ENCODE results near the gene TBCB. TPM values are rescaled to one million over a fixed set of nuclear protein-coding genes. Genes with fewer than 3 reads are reported as not detected.

The TBCB gene
- polyA plus RNA-seq, 1 of the 3 experiments (the other 2 are of a cell fraction), result 712 TPM

DNA sequence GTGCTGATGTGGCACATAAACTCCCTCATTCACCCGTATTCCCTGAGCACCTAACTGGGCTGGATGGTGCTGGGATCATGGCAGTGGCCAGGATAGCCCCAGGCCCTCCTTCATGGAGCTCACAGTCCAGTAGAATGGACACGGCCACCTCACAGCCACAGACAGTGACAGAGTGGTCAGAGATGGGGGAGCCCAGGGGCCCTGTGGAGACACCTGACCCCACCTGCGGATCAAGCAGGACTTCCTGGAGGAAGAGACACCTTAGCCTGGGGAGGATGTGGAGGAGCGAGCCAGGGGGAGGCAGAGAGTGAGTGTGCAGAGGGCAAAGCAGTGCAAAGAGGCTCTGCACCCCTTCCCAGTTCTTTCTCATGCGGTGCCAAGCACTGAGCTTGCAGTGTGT is 25.4 kb upstream of the TBCB start:
- CTCF ChIA-PET, result no interaction called here
- Histone ChIP-seq H3K4me1 (ENCODE audit: control insufficient read depth in 1 of 2, insufficient read depth in 2 of 2, low read depth in 1 of 2, low read length in 1 of 2) (no peaks in the 10 kb centered on the region), H3K79me2 (ENCODE audit: insufficient read depth) (no peaks in the 10 kb centered on the region), H3K36me3 (replicated peaks in 1 of 2; ENCODE audit: control insufficient read depth in 1 of 2, insufficient read depth in 2 of 2, low read length in 1 of 2) (peaks cover 0 to 5% of the 10 kb centered on the region in 2 experiments), H3F3A (replicated peaks; ENCODE audit: insufficient read depth) (no peaks in the 10 kb centered on the region), H3K27me3 (ENCODE audit: insufficient read depth) (no peaks in the 10 kb centered on the region), H3K27ac (ENCODE audit: low read depth in 2 of 2, low read length in 1 of 2) (no peak overlapping the region), H3K9me3 (no peaks in the 10 kb centered on the region), H2AFZ (ENCODE audit: low read depth) (no peak overlapping the region), H3K9ac (no peak overlapping the region), H3K9me2 (no peaks in the 10 kb centered on the region), H3K4me3 (ENCODE audit: low read depth in 2 of 2, low read length in 1 of 2) (no peak overlapping the region), H4K20me1 (ENCODE audit: insufficient read depth) (no peaks in the 10 kb centered on the region), H3K4me2 (no peak overlapping the region)
- POLR2A ChIA-PET, result no interaction called here
- no peak for TF ChIP-seq POLR2AphosphoS5 (IDR thresholded peaks at IDR 0.05; ENCODE audit: low read depth, low read length)
- TF ChIP-seq NFIC (IDR thresholded peaks at IDR 0.05; ENCODE audit: borderline replicate concordance), result no peak
- TF ChIP-seq, protein P1, sequence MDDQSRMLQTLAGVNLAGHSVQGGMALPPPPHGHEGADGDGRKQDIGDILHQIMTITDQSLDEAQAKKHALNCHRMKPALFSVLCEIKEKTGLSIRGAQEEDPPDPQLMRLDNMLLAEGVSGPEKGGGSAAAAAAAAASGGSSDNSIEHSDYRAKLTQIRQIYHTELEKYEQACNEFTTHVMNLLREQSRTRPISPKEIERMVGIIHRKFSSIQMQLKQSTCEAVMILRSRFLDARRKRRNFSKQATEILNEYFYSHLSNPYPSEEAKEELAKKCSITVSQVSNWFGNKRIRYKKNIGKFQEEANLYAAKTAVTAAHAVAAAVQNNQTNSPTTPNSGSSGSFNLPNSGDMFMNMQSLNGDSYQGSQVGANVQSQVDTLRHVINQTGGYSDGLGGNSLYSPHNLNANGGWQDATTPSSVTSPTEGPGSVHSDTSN (IDR thresholded peaks at IDR 0.05), result no peak
- WGBS (ENCODE audit: low lambda C conversion rate), result 94% methylated on average over 4 of the region's 5 CpGs
- DNase-seq, result no peak

GRCh38 chr19:36090910-36091695 is 24.2 kb upstream of the TBCB start:
- DNase-seq, result no peak
- Histone ChIP-seq H3K4me1 (ENCODE audit: control insufficient read depth in 1 of 2, insufficient read depth in 2 of 2, low read depth in 1 of 2, low read length in 1 of 2) (no peaks in the 10 kb centered on the region), H3K9me2 (no peaks in the 10 kb centered on the region), H3K9ac (no peak overlapping the region), H3K36me3 (replicated peaks in 1 of 2; ENCODE audit: control insufficient read depth in 1 of 2, insufficient read depth in 2 of 2, low read length in 1 of 2) (peaks cover 0 to 5% of the 10 kb centered on the region in 2 experiments), H3F3A (replicated peaks; ENCODE audit: insufficient read depth) (no peaks in the 10 kb centered on the region), H3K4me2 (no peak overlapping the region), H3K9me3 (no peaks in the 10 kb centered on the region), H3K4me3 (ENCODE audit: low read depth in 2 of 2, low read length in 1 of 2) (no peak overlapping the region), H4K20me1 (ENCODE audit: insufficient read depth) (no peaks in the 10 kb centered on the region), H3K27ac (ENCODE audit: low read depth in 2 of 2, low read length in 1 of 2) (no peak overlapping the region), H3K79me2 (ENCODE audit: insufficient read depth) (no peaks in the 10 kb centered on the region), H3K27me3 (ENCODE audit: insufficient read depth) (no peaks in the 10 kb centered on the region), H2AFZ (ENCODE audit: low read depth) (no peak overlapping the region)
- 83% methylated on average over 13 of the region's 13 CpGs for WGBS (ENCODE audit: low lambda C conversion rate)
- POLR2A ChIA-PET, result no interaction called here
- TF ChIP-seq SIN3A (IDR thresholded peaks at IDR 0.05; ENCODE audit: borderline replicate concordance, low read depth, low read length) (no peak), EP300 (IDR thresholded peaks at IDR 0.05; ENCODE audit: borderline replicate concordance in 1 of 2, low read depth in 1 of 2, low read length in 1 of 2) (no peak), USF2 (IDR thresholded peaks at IDR 0.05; ENCODE audit: borderline replicate concordance, low read depth, low read length) (no peak), NRF1 (IDR thresholded peaks at IDR 0.05; ENCODE audit: low read depth, low read length) (no peak), RAD21 (IDR thresholded peaks at IDR 0.05; ENCODE audit: low read length) (no peak), SMC3 (IDR thresholded peaks at IDR 0.05; ENCODE audit: low read depth, low read length) (no peak), FOSL2 (IDR thresholded peaks at IDR 0.05; ENCODE audit: borderline replicate concordance, low read depth) (no peak)
- TF ChIP-seq, protein P1 (IDR thresholded peaks at IDR 0.05), result no peak
- CTCF ChIA-PET, result no interaction called here
